Lower lobe of right lung (tissue), 2 donors: ENCODE measurements around the gene TAS1R1. TPM values are rescaled to one million over a fixed set of nuclear protein-coding genes. Genes with fewer than 3 reads are reported as not detected.

Experiments
- ATAC-seq, 2 donors: fragments of 200-7000 bp; cut with Tn5 transposase; one replicate each; pipeline ENCODE4 v1.9.1; 2020 to 2022; ENCODE audit warnings: mild to moderate bottlenecking in 2 of 2, moderate library complexity in 2 of 2
- DNase-seq: peaks from one replicate; pipeline ENCODE4 v3.0.0-alpha.2; 2020
- H3K27ac ChIP-seq: fragments of 200-600 bp; one replicate; pipeline ENCODE4 v1.8.0; 2022
- H3K27me3 ChIP-seq: fragments of 200-600 bp; one replicate; pipeline ENCODE4 v1.8.0; 2022; ENCODE audit warnings: low read depth
- H3K36me3 ChIP-seq: fragments of 200-600 bp; one replicate; pipeline ENCODE4 v1.8.0; 2022; ENCODE audit warnings: mild to moderate bottlenecking
- H3K4me1 ChIP-seq: fragments of 200-600 bp; one replicate; pipeline ENCODE4 v1.8.0; 2022
- H3K4me3 ChIP-seq: fragments of 200-600 bp; one replicate; pipeline ENCODE4 v1.8.0; 2022; ENCODE audit warnings: mild to moderate bottlenecking
- H3K9me3 ChIP-seq: fragments of 200-600 bp; one replicate; pipeline ENCODE4 v1.8.0; 2022
- CTCF ChIP-seq: fragments of 200-600 bp; IDR thresholded peaks from one replicate; pipeline ENCODE4 v1.8.0; 2022; ENCODE audit warnings: antibody characterized with exemption, mild to moderate bottlenecking
- intact Hi-C: fragments of 100-400 bp; cut with DNase I; formaldehyde crosslinking; loops from one replicate; pipeline ENCODE4 v1.11.0; 2022
- total RNA-seq: library from RNA; stranded (reverse); fragmentation: NEBNext Ultra II Directional; extraction: Animal tissue kit (Norgen Biotek cat#: 25700); gene quantifications from one replicate; pipeline ENCODE4 v1.2.1, GENCODE V29; 2021
- donor health status: DM: no; HTN: yes; CAD: no; lungs with severe emphysema.

The TAS1R1 gene
- total RNA-seq, 1 donor from 2014 or later = 0.27 TPM

- Histone ChIP-seq H3K27me3 (no peaks in the 10 kb centered on the region), H3K36me3 (no peaks in the 10 kb centered on the region), H3K4me1 (peaks cover 7% of the 10 kb centered on the region), H3K27ac (no peak overlapping the region), H3K4me3 (no peak overlapping the region), H3K9me3 (no peaks in the 10 kb centered on the region)
- intact Hi-C loops = no loop called here
- DNase-seq (no peak), ATAC-seq (no peak)
- TF ChIP-seq CTCF = no peak
Measured at GRCh38 chr1:6515771-6516170, 39.3 kb upstream of the TAS1R1 start.

- Histone ChIP-seq H3K27ac (no peak overlapping the region), H3K4me1 (peaks cover 7% of the 10 kb centered on the region), H3K27me3 (no peaks in the 10 kb centered on the region), H3K36me3 (no peaks in the 10 kb centered on the region), H3K9me3 (no peaks in the 10 kb centered on the region), H3K4me3 (no peak overlapping the region)
- ATAC-seq (no peak), DNase-seq (peak; percentile 43)
- no peak for TF ChIP-seq CTCF
- intact Hi-C loops = no loop called here
Measured at GRCh38 chr1:6517435-6517851, 37.7 kb upstream of the TAS1R1 start.

- ATAC-seq (no peak), DNase-seq (no peak)
- Histone ChIP-seq H3K9me3 (no peaks in the 10 kb centered on the region), H3K4me3 (no peak overlapping the region), H3K36me3 (peaks cover 4% of the 10 kb centered on the region), H3K4me1 (peaks cover 7% of the 10 kb centered on the region), H3K27ac (no peak overlapping the region), H3K27me3 (no peaks in the 10 kb centered on the region)
- no peak for TF ChIP-seq CTCF
- intact Hi-C loops = no loop called here
Measured at GRCh38 chr1:6519491-6519934, 35.6 kb upstream of the TAS1R1 start.

GRCh38 chr1:6519935-6520671, 35.0 kb upstream of the TAS1R1 start:
- peak; percentile 12 to 45 for ATAC-seq
- intact Hi-C loops = no loop called here
- Histone ChIP-seq H3K4me3 (no peak overlapping the region), H3K27ac (no peak overlapping the region), H3K27me3 (no peaks in the 10 kb centered on the region), H3K36me3 (peaks cover 8% of the 10 kb centered on the region), H3K4me1 (peaks cover 7% of the 10 kb centered on the region), H3K9me3 (no peaks in the 10 kb centered on the region)
- DNase-seq = no peak
- TF ChIP-seq CTCF = no peak

- intact Hi-C loops = no loop called here
- ATAC-seq = no peak
- Histone ChIP-seq H3K36me3 (peaks cover 23% of the 10 kb centered on the region), H3K9me3 (no peaks in the 10 kb centered on the region), H3K4me1 (peaks cover 7% of the 10 kb centered on the region), H3K27ac (no peak overlapping the region), H3K27me3 (no peaks in the 10 kb centered on the region), H3K4me3 (no peak overlapping the region)
- TF ChIP-seq CTCF = no peak
- DNase-seq = no peak
Measured at GRCh38 chr1:6521536-6521935, 33.6 kb upstream of the TAS1R1 start.
